Epithelial cell of esophagus (primary cell): ENCODE data around the gene FAM76B.

Source experiments
- DNase-seq: peaks from one replicate; pipeline ENCODE4 v3.0.0; 2010; ENCODE audit warnings: low read depth
- H3K4me3 ChIP-seq: 2 replicates; pipeline ENCODE4 v1.5.1; 2011; ENCODE audit warnings: mild to moderate bottlenecking, low read length, control low read depth
- TF ChIP-seq, protein P1 (sequence below): IDR thresholded peaks from 2 replicates; pipeline ENCODE4 v1.5.1; 2011; ENCODE audit warnings: low read depth, mild to moderate bottlenecking, low read length, control low read depth, inconsistent platforms; ENCODE audit not compliant: insufficient read depth; ENCODE audit errors: missing control alignments

The FAM76B gene

DNA sequence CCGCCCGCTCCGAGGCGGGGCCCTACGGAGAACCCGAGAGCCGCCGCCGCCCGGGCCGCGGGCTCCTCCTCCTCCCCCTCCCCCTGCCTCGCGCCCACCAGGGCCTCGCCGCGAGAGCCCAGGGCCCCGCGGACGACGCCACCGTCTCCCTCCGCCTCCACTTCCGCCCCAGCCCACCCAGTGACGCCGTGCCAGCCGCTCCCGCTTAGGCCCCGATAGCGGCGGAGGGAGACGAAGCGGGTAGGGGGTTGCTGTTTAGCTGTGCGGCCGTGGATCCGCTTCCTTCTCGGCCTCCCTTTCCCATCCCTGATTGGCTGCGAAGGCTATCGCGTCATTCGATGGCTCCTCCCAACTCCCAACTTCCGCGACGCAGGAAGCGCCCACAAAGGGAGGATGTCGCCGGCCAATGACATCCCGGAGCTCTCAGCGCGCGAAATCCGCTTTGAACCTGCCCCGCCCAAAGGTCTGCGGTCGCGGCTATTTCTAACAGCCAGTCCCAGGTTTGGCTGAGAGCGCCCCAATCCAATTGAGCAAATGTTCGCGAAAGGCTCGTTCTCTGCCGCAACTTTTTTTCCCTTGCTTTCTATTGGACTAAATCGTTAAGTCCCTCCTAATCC, at the start of gene FAM76B:
Gene FAM76B (minus strand): TSS at position 277 of the 617 bp plus-strand sequence. CDS start 304 bp downstream, outside the sequence.
- TF ChIP-seq, protein P1, sequence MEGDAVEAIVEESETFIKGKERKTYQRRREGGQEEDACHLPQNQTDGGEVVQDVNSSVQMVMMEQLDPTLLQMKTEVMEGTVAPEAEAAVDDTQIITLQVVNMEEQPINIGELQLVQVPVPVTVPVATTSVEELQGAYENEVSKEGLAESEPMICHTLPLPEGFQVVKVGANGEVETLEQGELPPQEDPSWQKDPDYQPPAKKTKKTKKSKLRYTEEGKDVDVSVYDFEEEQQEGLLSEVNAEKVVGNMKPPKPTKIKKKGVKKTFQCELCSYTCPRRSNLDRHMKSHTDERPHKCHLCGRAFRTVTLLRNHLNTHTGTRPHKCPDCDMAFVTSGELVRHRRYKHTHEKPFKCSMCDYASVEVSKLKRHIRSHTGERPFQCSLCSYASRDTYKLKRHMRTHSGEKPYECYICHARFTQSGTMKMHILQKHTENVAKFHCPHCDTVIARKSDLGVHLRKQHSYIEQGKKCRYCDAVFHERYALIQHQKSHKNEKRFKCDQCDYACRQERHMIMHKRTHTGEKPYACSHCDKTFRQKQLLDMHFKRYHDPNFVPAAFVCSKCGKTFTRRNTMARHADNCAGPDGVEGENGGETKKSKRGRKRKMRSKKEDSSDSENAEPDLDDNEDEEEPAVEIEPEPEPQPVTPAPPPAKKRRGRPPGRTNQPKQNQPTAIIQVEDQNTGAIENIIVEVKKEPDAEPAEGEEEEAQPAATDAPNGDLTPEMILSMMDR = no peak
- H3K4me3 ChIP-seq = peak within 1 kb of the TSS; percentile 97
- DNase-seq = peak; percentile 99

DNA sequence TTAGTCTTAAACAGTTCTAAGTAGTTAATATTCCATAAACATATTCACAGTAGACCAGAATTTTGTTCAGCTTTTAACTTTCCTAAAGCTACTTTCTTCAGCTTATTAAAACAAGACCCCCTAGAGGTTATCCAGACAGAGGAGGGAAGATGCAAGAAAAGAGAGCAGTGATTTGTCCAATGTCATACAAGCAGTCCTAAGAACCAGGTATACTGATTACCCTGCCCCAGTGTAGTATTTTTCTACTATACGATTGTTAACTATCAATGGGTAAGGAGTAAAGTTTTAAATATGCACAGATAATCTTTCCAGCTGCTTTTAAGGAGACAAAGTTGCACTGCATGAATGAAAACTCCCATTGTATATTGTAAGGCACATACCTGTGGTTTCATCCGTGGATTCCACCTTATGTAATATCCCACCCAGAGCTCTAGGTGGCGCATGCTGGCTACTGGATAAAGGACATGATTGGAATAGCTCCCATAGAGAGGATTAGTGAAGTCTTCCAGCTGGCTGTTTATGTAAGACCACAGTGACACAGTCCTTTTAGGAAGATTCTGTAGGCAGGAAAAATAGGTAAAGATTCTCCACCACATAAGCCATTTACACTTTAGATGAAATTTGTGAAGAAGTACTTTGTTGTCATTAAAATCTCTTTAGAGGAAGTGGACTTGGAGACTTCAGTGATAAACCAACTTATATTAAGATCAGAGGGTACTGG, 46.3 kb upstream of the FAM76B start:
- TF ChIP-seq, protein P1 = peak; percentile 96
- H3K4me3 ChIP-seq = no peak overlapping the region
- DNase-seq = peak; percentile 81

DNA sequence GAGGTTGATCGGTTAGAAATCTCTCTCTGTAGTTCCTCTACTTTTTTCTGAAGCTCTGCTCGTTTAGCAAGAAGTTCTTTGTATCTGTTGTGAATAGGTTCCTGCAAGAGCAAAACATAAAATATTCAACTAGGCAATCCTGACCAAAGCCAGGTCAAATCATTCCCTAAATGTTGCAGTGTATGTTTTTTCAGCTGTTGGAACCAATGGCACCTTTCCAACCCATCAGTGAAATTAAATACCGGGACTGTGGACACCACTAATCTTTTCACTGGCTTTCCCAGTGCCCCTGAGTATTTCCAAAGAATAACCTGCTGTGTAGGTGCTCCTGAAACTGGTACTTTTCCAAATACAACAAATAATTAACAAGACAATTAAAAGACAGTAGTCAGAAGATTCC, 45.8 kb upstream of the FAM76B start:
- TF ChIP-seq, protein P1 = no peak
- H3K4me3 ChIP-seq = no peak overlapping the region
- DNase-seq = no peak

DNA sequence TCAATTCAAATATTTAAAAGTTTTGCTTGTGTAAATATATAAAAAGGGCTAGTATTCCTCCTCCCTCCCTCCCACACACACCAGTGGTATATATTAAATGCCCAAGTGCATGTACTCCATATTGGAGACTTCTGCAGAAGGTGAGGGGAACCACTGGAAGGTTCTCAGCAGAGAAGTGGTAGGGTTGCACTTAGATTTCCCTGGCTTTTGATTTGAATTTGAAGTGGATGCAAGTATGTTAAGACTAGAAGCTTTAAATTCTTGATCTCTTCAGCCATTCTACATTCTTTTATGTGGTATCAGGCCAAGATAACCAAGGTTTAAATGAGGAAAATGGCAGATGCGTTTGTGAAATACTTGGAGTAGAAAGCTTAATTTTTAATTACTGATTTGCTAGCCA, 43.8 kb upstream of the FAM76B start:
- TF ChIP-seq, protein P1 = no peak
- no peak overlapping the region for H3K4me3 ChIP-seq
- DNase-seq = no peak

DNA sequence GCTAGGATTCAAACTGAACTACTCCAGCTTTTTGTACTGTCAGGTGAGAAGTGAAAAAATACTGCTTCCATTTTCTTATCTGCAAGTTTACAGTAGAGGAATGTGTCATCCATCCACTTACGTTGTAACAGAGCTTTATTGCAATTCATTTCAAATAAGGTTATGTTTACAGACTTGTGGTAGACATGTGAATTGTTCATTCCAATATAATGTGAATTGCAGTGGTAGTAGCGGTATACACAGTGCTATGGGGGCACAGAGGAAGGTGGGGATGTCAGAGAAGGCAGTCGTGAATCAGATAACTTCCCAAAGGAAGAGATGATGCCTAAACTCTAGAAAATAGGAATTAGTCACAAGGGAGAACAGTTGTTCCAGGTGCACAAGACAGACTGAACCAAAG, 43.2 kb upstream of the FAM76B start:
- TF ChIP-seq, protein P1 = no peak
- DNase-seq = no peak
- H3K4me3 ChIP-seq = no peak overlapping the region

DNA sequence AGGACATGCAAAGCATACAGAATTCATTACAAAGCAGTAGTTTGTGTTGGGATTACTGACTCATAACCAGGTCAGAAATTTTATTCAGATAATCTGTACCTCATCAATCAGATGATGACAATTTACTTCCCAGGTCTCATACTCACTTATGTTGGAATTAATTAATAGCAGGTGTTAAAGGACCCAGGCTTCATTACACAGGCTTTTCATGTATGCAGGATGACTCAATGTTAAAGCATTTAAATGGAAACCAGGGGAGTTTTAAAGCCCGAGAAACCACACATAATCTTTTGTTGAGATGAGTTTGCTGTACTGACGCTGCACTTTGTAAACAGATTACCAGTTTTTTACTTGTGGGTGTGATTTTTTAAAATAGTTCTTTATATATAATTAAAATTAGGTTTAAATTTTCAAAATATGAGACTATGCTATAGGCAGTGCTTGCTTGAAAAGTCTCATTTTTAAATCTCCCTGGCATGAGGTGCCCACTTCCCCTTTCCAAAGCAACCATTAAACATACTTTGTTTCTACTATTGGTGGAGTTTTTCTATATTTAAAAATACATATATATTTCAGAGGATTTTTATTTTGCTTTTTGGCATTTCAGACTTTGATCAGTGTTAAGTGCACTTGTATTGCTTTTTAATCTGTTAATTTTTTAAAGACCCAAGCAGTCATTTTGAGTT, 41.8 kb upstream of the FAM76B start:
- peak; percentile 55 for DNase-seq
- no peak overlapping the region for H3K4me3 ChIP-seq
- TF ChIP-seq, protein P1 = no peak
